HG03064 (cell line): ENCODE data around the gene SERPINA12.
"Not testable (repeated sequence)": the region's sequence is repeated elsewhere in the genome, so short reads cannot be mapped to it uniquely, and the experiment has no call there.

Experiments used
- ATAC-seq: cut with Tn5 transposase; IDR thresholded peaks from one replicate; pipeline ENCODE4 v1.9.1; 2021; ENCODE audit warnings: low read depth; ENCODE audit not compliant: unreplicated experiment

SERPINA12 gene

DNA sequence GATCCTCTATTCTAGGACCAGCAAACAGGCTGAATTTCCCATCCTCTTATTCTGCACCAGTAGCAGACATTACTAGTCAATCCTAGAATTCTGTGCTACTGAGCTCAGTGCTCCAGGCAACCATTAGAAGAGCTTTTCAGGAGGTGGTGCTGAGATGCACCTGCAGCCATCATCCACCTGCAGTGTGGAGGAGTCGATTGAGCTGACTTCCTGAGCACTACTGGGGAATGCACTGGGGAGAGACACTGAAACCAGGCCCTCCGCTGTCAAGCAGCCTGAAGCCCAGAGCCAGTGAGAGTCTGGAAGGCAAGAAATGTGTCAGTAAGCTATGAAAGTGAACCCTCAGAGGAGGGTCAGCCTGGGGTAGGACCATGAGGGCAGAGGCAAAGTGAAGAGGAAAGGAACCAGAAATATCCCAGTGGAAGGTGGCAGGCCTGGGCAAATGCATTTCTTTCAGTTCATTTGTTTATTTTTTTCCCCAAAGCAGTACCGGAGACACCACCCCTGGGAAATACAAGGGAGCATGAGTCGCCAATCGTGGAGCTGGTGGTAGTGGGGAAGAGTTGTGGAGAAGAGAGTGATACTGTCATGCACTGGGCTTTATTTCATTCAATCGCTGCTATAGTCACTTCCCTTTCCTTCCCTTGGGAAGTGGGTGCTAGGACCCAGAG, 28.9 kb upstream of the SERPINA12 start:
- ATAC-seq = no peak

DNA sequence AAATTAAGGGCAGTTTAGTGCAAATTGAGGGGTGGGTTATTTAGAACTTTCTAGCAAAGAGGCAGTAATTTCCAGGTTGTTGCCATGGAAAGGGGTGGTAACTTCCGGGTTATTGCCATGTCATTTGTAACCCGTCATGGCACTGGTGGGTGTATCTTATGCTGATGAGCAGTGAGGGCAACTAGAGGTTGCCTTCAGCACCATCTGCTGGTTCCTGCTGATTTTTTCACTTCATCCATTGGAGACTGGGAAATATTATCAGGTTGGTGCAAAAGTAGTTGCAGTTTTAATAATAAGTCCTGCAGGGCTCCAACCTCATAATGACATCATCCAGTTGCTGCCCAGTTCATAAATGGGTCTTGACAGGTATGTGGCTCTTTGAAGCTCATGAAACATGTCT, 27.6 kb upstream of the SERPINA12 start:
- no peak for ATAC-seq

DNA sequence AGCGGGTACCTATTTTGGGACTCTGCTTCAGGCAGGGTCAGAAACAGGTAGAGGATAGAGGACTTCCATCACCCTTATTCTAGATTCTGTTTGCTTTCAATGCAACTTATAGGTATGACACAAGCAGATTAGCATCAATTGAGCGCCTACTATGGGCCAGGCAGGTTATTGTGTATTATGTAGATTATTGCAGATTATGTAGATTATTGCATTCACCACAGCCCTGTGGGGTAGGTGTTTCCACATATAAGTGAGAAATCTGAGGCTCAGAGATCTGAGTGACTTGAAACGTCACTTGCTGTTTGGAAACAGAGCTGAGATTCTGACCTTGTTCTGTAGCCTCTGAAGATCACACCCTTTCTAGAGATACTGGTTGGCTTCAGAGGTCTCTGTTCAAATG, 26.2 kb upstream of the SERPINA12 start:
- ATAC-seq = no peak

DNA sequence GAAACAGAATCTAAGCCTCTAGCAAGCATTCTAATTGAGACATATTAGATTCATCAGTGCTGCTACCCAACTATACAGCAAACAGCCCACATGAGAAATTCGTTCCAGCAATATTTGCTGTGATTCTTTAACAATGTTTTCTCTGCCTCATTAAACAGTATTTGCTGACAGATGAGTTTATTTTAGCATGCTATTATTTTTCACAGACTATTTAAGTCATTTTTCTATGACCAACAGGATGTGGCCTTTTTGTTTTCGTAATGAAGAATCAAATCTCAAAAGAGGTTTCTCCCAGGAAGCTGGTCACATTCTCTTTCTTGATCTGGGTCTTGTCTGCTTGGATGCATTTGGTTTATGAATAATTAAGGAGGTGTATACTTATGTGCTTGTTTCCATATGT, 23.2 kb upstream of the SERPINA12 start:
- ATAC-seq = no peak

DNA sequence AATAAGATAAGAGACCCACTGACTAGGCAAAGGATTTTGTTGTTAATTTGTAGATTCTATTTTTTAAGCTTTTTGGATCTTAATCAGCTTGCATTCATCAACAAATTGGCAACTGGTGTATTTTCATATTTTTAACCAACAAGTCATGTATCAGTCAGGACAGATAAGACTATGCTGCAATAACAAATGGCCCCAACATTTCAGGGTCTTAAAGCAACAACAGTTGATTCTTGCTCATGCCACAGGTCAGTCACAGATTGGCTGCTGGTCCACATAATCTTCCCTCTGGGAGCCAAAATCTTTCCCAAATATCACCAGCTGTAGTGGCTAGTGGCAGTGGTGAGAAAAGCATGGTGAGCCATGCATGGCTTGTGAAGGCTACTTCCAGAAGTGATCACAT, 21.9 kb upstream of the SERPINA12 start:
- no peak for ATAC-seq

DNA sequence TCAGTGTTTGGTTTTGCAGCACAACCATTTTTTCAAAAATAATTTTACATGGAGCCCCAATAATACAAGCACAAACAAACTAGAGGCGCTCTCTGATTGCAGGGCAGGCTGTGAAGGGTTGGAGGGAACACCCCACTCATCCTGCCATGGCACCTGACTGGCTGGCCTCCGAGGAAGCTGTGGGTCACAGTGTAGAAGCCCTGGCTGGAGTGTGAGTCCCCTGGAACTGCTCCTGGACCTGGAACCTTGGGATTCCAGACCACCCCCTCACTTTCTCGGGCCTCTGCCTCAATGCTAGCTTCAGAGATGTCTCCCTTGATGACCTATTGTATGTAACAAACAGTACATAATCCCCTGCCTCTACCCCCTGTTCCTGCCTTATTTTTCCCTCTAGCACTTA, 14.8 kb upstream of the SERPINA12 start:
- no peak for ATAC-seq

DNA sequence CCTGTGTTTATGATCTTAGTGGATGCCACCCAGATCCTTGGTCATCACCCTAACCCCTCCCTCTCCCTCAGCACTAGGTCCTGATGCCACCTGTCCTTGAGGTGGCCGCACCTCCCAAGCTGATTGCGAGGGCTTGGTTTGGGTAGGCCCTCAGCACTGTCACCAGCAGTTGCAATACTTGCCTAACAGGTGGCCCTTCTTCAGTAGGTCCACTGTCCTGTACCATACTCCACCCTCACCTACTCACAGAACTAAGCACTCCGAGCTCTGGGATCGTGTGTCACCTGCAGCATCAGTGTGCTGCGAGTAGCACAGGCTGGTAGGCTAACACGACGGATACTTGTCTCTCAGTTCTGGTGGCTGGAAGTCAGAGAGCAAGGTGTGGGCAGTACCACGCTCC, 14.0 kb upstream of the SERPINA12 start:
- no peak for ATAC-seq

DNA sequence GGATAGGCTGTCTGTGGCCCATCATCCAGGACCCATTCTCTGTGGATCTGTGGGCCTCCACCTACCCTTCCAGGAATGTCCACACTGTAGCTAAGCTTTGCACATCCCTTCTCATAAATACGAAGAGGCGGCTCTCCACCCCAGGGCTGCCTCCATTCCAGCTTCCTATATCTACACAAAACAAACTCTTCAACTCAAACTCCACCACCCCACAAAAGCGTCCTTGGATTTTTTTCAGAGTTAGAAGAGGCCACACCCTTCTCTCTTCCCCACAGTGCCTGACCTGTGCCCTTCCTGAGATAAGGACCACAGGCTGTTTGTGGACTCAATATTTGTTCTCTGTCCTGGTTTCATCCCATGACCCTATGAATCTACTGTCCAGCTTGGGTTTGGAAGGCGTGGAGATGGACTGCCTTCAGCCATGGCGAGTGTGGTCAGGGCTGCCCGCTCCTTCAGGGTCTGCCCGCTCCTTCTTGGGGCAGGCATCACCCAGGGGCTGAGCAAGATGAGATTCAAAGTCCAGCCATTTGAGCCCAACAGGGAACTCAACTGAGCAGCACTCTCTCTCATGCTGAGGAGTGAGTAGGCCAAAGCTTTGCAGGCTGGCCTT, 13.0 kb upstream of the SERPINA12 start:
- no peak for ATAC-seq

DNA sequence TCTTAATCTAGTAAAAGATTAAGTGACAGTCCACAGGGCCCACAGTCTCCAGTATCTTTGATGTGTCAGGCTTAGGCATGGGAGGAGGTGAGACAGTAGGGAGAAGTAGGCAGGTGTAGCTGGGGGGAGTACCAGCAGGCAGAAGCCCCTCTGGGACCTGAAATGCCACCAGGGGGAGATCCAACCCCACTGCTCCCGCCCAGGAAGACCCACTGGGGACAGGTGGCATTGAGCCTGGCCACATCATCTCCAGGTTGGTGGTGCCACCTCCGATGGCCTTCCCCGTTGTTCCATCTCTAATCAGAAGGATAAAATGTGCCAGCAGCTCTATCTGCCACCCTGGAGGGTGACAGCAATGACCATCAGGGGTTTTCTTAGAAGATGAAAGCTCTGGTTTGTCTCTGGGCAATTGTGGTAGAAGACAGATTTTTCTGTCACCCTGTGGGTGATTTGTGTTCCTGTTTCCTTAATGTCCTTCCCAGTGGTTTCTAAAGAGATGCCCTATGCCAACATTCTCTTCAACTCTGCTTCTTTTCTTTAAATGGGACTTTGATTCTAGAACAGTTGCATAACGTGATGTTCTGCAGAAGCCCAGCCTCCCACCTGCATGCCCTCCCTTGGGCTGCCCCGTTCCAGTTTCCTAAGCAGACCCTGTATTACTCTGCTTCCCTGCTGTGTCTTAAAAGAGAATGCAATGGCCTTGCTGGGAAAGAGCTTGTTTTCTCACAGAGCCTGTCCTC, 12.3 kb upstream of the SERPINA12 start:
- ATAC-seq = no peak

DNA sequence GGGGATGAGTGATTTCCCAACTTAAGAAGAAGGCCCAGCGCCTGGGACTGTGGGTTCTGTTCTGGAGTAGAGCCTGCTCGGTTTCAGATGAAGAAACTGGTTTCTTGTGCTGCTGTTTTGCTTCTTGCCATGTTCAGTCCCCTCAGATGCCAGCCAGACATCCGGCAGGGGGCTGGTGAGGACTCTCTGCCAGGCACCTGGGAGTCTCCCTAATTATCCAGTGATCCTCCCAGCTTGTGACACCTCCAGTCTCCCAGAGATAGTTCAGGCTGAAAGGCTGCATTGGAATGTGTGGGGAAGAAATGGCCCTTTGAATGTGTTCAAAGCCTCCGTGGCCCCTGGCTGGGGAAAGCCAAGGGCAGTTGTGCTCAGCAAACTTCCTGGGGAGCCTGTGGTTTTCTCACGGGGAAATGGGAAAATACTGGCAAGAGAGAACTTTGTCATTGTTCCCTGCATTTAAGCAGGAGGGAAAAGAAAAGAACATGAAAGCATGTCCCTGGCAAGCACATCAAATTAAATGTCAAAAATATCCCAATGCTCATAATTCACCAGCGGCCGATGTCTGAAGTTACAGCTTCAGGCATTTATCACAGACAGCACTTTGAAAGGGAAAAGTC, 8.5 kb upstream of the SERPINA12 start:
- no peak for ATAC-seq

DNA sequence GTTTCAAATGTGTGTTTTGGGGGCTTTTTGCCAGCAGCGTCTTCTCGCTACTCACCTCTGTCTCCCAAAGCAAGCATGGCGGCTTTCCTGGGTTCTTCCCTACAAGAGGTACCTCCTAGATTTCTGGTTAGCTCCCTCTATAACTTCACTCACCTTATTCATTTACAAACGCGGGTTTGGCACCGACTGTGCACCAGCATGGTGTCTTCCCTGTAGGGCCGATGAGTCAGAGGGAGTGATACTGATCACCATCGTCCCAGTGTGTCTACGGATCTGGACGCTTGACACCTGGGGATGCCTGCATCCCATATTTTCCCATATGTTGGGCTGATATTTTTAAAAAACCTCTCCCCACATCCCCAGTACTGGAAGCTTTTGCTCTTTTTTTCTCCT, 8.0 kb upstream of the SERPINA12 start:
- ATAC-seq = no peak

DNA sequence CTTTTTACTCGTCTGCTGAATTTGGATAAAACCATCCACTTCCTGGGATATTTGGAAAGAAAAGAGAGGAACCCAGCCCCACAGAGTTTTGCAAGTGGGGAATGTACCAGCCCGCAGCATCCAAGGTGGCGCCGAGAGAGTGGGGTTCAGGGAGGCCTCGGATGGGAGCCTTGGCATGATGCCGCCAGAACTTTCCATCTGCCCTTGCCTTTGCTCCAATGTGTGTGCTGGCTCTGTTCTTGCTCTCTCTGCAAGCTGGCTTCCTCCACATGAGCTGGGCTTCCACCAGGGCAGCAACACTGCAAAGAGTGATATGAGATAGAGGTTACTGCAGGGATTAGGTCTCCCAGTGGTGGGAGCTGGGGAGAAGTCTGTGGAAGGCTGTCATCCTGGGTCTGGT, 6.6 kb upstream of the SERPINA12 start:
- ATAC-seq = no peak

DNA sequence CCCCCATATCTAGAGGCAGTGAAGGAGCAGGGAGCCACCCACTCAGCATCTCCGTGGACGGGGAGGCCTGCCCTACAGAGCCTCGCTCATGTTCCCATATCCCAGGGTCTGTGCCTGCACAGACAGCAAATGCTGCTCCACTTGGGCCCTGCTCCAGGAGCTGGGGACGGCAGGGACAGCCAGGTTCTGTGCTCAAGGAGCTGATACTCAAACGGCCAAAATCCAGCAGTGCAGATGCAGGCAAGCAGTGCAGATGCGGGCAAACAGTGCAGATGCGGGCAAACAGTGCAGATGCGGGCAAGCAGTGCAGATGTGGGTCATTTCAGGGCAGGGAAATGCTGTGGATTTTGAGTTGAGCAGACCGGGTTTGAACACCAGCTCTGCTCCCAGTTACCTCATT, 6.2 kb upstream of the SERPINA12 start:
- no peak for ATAC-seq

DNA sequence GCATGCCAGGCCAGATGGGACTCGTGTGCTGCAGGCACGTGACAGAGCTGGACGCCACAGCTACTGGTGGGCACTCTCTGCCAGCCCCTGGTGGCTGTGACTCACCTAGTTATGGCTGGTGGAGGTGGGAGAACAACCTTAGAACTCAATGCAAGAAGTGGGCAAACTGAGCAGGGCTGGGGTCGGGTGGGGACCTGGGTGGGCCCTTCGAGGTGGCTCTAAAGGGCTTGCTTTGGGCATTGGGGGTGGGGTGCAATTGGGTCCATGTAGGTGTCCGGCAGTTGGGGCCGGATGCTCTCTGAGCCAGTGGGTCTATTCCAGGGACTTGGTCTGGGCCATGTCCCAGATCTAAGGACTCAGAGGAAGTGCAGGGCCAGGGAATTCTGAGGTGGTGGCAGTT, 5.1 kb upstream of the SERPINA12 start:
- ATAC-seq = no peak

DNA sequence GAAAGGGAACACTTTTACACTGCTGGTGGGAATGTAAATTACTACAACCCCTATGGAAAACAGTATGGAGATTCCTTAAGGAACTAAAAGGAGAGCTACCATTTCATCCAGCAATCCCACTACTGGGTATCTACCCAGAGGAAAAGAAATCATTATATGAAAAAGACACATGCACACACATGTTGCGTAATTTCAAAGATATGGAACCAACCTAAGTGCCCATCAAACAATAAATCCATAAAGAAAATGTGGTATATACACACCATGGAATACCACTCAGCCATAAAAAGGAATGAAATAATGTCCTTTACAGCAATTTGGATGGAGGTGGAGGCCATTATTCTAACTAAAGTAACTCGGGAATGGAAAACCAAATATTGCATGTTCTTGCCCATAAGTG, 1.2 kb upstream of the SERPINA12 start:
- ATAC-seq = not testable (repeated sequence)

DNA sequence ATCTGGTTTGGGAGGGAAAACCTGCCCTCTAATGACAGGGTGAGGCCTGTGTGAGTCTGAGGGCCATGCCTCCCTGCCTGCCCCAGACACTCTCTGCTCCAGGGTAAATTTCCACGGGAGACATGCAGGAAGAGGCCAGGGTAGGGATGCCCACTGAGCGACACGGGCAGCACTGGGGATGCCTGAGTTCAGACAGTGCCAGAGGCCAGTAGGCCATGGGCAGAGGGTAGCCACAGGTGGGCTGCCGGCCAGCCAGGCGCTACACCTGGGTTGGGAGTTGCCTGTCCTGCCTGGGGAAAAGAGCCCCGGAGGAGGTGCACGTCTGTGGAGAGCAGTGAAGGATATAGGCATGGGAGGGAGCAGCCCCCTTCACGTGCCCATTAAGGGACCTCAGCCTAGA, 3.6 kb downstream of the SERPINA12 start:
- no peak for ATAC-seq

DNA sequence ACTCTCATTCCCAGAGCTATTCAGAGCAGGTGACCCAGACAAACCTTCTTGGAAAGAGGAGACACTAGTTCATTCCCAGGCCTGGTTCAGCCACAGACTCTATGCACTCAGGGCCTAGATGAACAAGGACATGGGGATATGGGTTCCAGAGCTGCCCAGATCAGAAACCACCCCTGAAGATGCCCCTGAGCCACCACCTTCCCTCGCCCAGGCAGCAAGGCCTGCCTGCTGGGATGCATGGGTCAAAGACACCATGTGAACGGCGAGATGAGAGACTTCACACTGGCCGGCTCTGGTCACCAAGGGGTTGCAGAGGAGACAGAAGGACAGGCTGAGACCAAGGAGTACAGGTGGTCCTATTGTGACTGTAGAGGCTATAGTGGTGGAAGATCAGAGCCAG, 4.1 kb downstream of the SERPINA12 start:
- ATAC-seq = no peak

DNA sequence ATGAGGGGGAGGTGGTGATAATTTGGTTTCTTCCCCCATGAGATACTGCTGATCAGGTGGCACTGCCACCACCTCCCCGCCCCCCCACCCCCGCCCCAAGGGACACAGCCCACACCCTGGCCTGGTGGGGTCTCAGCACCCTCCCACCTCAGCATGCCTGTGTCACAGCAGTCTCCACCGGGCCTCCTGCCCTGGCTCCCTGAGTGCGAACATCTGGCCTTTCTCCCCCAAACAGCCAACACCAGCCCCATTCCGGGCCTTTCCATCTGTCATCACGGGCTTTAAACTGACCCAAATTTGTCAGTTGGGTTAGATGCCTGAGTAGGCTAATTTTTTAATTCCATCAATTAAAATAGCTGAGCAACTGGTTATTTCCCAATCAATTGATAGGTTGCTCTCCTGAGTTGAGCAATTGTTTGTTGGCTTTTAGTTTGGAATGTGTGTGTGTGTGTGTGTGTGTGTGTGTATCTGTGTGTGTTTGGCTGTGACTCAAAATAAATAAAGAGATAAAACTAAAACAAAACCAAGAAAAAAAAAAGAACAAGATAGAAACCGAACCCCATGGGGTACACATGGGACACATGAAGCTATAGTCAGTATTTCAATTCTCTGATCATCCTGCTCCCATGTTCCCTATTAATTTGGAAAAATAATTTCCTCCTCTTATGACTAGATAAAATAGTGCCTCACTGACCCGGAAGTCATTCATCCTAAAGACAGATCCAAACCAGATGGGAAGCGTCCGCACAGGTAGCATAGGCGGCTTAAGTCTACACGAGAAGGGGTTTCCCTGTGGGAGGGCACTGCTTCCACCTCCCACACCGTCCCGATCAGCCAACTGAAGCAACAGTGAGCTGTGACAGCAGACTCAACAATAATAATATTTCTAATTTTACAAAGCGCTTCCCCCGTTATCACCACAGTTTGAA, 7.4 kb downstream of the SERPINA12 start:
- ATAC-seq = no peak

DNA sequence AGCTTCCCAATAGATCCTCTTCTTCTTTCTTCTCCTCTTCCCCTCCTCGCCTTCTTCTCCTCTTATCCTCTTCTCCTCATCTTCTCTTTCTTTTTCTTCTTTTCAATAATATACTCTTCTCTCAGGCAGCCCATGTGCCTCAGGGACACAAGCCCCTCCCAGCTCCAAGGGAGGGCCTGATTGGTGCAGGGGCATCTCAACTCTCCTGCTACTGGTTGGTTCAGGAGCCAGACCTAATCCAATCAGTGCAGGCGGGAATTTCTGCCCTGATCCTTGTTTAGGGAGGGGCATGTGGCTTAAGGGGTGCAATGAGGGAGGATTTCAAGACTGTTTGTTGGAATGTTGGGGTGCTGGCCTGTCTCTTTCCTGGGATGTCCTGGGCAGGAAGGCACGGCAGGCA, 9.0 kb downstream of the SERPINA12 start:
- no peak for ATAC-seq

DNA sequence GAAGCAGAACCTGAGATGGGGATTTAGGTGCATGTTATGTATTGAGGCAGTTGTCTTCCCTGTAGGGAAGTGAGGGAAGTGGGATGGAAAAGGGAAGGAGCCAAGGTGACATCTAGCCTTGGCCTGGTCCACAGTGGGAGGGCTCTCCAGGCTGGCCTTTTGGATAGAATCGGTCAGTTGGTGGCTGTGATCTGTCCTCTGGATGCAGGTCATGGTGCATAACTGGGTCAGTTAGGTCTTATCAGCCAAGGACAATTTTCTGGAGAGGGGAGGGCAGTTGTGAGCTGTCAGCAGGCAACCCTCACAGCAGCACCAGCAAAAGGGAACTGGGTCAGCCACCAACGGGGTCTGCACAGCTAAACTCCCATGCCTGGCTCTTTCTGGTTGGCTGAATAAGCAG, 9.6 kb downstream of the SERPINA12 start:
- no peak for ATAC-seq

DNA sequence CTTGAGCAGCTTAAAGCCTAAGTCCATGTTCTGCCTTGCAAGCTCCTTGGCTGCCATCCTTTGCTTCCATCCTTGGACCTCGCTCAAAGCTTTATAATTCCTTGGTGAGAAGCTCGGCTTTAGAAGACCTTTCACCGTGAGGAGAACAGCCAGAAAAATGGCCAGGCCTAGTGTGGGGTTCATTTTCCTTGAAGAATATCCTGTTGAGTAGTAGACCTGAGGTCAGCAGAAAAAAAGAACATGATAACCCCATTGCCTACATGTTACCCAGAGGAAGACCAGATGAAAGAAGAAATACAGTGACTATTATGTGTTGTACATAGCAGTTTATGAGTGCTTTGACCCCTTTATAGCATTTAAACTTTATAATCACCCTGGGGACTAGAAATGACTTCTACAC, 11.1 kb downstream of the SERPINA12 start:
- ATAC-seq = no peak
